HG03432 (cell line): Measurements from ENCODE around the gene NIPAL1.

Experiments
- ATAC-seq: cut with Tn5 transposase; IDR thresholded peaks from one replicate; pipeline ENCODE4 v1.9.1; 2021; ENCODE audit warnings: mild to moderate bottlenecking, moderate library complexity; ENCODE audit not compliant: unreplicated experiment

Gene NIPAL1

DNA sequence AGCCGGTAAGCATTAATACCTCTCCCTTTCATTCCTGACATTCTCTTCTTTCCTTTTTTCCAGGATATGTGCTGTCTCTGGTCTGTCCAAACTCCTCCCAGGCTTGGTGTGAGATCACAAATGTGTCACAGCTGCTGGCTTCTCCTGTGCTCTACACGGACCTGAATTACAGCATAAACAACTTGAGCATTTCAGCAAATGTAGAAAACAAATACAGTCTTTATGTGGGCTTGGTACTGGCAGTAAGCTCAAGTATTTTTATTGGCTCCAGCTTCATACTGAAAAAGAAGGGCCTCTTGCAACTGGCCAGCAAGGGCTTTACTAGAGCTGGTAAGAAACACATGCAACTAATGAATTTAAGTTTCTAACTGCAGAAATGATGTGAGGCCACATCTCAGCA lies 8.4 kb downstream of the NIPAL1 start:
- ATAC-seq = no peak

DNA sequence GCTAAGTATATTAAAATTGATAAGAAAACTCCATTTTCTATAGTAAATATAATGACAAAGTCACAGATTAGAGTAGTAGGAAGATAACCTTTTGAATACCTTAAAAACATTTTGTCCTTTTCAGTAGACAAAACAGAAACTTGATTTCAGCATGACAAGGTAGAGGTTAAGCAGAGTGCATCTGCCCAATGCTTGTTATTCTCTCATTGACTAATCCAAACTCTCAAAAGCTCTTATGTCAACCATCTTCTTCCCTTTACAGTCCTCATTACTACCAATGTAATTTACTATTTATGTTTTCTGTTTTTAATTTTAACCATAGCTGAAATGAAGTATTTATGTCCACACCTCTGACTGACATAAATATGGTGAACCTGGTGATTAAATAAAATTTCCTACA lies 11.1 kb downstream of the NIPAL1 start:
- peak; percentile 81 for ATAC-seq

DNA sequence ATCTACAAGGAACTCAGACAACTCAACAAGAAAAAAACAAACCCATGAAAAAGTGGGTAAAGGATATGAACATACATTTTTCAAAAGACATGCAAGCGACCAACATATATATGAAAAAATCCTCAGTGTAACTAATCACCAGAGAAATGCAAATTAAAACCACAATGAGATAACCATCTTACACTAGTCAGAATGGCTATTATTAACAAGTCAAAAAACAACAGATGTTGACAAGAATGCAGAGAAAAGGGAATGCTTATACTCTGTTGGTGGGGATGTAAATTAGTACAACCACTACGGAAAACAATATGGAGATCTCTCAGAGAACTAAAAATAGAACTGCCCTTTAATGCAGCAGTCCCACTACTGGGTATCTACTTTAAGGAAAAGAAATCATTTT lies 12.1 kb downstream of the NIPAL1 start:
- peak; percentile 81 for ATAC-seq

DNA sequence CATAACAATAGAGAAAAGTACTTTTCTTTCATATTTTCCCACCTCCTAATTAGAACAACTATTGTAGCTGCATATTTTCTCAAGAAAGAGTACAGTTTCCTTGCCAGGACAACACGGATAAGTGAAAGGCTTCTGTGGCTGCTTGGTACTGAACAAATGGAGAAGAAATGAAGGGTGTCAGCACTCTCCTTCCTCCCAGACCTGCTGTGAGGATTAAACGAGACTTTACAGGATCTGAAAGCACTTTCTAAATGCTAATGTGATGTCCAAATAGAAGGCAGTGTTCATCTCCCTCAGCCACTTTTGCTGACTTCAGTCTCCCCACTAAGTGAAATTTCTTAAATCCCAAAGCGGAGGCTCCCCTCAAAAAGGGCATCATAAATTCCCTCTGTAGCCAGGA lies 13.9 kb downstream of the NIPAL1 start:
- no peak for ATAC-seq

DNA sequence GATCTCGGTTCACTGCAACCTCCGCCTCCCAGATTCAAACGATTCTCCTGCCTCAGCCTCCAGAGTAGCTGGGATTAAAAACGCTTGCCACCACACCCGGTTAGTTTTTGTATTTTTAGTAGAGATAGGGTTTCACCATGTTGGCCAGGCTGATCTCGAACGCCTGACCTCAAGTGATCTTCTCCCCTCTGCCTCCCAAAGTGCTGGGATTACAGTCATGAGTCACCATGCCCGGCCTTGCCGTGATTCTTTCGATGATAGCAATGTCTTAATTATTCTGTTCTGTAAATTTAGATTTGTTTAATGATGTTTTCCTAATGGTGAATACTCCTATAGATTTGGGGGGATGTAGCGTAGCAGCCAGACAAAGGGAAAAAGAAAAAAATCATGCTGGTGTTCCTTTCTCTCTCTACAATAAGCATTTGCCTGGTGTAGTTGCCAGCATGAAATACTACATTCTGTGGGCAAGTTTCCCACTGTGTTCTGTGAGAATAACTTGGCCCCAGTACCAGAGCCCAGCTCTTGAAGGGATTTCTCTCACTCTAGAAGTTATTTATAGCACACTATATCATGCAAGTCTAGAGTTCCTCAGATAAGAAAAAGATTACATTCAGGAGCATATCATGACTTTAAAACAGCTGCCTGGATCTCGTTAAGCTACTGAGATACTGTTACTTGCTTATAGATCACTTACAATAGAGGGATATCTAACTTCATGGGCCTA lies 15.4 kb downstream of the NIPAL1 start:
- ATAC-seq = no peak

DNA sequence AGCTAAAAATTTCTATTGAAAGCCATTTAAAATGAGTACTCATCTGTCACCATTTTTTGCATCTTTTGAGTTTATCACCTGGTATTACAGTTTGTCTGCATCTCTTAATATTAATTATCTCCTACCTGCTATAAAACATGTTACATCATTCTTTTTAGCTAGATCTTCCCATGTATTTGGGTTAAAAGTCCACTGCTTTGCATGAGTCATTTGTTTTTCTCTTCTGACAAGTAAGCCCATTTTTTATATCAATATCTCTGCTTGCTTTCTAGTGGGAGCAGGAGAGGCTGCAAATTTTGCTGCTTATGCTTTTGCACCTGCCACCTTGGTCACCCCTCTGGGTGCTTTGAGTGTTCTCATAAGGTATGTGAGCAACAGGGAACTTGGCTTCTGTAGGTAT lies 16.1 kb downstream of the NIPAL1 start:
- no peak for ATAC-seq

DNA sequence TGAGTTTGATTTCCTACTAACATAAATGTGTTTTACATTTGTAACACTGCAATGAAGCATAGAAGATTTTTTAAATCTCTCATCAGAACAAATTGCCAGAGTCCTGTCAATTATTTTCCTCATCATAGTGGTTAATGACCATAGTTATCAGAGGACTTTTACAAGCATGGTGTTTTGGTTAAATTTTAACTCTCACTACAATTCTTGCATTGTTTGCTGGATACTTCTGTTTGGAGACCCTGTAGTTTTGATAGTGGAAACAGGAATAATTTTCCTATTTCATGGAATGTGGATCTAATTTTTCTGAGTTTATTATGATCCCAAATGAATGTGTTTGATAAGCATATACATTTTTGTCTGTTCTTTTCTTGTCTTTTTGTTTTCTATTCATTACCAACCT lies 16.8 kb downstream of the NIPAL1 start:
- ATAC-seq = no peak

DNA sequence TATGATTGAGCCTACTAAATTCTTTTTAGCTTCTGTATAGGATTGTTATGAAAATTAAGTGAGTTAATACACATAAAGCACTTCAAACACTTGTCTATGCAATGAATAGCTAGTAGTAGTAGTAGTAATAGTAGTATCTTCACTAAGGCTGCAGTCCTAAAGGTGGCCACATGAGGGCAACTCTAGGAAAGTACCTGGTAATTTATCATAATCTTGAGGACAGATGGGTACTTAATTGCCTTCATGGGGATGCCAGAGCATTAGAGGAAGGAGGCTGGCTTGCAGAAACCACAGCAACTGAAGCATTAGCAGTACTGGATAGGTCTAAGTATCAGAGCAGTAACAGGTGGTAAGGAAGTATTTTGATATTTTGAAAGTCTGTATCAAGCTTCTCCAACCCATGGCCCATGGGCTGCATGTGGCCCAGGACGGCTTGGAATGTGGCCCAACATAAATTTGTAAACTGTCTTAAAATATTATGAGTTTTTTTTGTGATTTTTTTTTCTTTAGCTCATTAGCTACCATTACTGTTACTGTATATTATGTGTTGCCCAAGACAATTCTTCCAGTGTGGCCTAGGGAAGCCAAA lies 17.3 kb downstream of the NIPAL1 start:
- ATAC-seq = peak; percentile 36

DNA sequence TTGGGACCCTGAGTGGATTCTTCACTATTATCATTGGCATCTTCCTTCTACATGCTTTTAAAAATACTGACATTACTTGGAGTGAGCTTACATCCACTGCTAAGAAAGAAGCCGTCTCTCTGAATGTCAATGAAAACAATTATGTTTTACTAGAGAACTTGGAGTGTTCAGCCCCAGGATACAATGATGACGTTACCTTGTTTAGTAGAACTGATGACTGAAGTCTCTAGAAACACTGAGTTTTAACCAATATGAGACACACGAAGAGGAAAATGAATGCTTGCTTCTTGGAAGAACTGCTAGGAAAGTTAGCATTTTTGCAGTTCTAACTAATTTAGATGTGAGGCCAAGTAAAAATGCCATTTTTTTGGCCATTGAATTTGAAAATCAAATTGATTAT lies 19.4 kb downstream of the NIPAL1 start:
- ATAC-seq = no peak

DNA sequence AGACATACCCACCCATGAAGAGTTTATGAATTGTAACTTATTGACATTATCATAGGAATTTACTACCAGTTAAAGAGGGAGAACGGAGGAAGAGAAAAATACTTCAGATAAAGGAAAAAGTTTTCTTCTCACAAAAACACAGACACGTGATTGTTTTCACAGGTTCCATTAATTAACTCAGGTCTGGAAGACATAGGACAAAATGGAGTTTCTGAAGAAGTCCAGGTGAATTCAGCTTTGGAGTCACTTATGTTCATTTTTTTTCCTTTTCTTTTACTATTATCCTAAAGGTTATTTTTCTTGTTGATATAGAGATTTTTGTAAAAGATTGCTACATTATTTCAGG lies 20.5 kb downstream of the NIPAL1 start:
- no peak for ATAC-seq

DNA sequence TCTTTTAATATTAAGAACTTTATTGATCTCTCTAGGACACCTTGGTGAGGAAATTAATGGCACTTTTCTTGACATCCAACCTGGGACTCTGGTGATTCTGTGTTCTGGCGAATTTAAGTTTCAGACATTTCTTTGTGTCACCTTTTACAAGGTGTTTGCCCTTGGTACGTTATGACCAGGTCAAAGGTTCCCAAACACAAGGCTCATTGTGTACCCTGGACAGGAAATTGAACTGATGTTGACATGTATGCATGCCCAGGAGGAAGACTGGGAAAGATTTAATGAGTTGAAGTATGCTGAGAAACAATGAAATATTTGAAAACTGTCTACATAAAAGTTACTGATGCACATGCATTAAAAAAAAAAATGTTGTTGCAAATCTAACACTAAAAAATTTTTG lies 22.1 kb downstream of the NIPAL1 start:
- ATAC-seq = no peak

DNA sequence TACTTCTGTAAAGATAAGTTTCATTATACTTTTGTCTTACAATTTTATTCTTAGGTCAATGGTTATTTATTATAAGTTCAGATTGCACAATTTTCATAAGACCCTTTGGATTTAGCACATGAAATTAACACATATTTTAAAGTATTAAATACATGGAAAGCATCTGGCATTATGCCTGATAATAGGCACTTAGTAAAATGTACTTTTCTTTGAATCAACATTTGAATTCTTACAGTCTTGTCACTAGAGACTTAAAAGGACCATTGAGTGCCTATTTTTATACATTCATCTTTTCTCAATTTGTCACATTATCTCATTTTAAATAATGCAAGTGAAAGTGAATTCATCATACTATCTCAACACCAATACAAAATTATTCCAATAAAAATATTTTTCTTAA lies 23.0 kb downstream of the NIPAL1 start:
- ATAC-seq = no peak

DNA sequence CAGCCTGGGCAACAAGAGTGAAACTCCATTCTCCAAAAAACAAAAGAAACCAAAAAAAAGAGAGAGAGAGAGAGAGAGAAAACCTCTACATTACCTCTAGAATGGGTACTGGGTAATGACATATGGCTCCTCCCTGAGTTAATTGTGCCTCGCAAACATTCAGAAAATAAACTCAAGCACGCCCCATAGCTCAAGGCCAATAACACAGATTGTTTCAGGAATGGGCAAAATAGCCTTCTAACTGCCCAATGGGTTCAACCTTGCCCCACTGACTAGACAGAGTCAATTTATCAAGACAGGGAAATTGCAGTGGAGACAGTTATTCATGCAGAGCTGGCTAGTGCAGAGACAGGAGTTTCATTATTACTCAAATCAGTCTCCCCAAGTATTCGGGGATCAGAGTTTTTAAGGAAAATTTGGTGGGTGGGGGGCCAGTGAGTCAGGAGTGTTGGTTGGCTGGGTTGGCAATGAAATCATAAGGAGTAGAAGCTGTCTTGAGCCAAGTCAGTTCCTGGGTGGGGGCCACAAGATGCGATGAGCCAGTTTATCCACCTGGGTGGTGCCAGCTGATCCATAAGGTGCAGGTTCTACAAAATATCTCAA lies 25.1 kb downstream of the NIPAL1 start:
- ATAC-seq = no peak

DNA sequence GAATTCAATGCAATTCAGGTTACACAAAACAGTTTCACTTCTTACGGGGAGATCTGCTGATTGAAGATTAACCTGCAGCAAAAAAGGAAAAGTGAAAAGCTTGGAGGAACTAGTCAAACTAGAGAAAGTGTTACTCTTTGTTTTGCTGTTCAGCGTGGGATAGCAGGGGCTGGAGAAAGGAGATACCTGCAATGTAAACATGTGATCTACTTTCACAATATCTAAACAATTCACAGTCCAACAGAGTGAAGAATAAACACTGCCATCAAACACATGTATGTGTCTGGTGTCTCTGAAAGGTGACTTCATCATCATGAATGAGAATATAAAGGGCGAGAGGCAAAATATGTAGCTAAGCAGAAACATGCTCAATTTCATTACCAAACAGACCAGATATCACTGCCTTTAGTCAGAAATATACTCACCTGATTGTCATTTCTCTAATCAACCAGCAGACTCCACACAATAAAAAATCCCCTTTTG lies 26.4 kb downstream of the NIPAL1 start:
- no peak for ATAC-seq

DNA sequence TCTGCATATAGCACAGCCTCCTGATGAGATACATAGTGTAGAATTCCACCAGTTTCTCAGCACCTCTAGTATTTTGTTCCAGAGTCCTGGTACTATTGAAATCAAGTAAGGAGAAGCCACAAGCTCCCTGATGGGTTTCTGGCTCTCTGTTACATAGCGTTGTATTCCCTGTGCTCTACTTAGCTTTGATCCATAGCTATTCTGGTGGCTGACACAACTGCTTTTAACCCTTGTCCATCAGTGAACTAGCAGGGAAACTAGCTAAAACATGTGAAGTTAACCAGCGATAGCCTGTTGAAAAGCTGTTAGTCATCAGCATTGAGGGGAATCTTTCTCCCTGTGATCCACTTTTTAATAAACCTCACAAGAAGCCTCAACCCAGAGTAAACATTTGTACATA lies 26.9 kb downstream of the NIPAL1 start:
- ATAC-seq = no peak

DNA sequence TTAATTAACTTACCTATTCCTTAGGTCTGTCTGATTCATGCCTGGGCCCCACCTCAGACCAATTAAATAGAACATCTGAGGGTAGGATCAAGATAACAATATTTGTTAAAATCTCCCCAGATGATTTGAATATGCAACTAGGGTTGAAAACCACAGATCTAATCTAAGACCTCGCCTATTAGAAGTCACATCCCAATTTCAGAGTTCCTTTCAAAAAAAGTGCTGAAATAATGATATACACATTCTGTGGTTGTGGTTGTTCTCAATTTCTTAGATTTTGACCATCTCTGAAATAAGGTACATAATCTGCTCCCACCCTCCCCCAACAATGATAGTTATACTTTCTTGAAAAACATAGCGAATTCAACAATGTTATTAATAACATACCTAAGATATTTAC lies 27.7 kb downstream of the NIPAL1 start:
- no peak for ATAC-seq

DNA sequence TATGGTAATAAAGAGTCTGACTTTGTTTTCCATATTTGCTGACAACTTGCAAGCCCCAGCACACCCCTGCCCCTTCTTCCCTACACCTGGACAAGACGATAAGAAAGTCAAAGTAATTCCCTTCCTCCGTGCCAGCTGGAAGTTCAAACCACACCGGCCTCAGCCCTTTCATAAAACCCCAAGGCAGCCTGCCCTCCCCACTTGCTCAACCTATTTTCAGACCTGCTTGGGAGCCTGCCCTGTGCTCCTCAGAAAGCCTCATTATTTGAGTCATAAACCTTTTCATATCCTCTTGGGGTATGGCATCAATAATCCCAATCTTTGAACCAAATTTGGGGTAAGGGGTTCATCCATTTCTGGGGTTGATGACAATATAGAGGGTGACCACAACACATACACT lies 29.5 kb downstream of the NIPAL1 start:
- no peak for ATAC-seq

DNA sequence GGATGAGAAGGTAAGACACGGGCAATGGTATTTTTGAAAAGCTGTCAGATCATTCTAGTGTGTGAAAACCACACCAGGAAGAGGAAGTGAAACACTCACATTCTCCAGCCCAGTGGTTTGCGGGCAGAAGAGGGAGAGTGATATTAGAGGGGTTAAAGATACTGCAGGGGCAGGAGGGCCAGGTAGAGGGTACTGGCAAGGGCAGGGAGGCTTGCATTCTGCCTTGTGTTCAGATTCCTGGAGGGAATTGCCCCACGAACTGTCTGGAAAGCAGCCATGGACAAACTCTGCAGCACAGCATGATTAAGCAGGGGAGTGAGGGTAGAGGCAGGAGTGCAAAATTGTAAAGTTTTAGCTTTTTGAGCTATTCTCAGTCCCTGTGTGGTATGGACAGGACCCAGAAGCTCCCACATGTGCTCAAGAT lies 30.9 kb downstream of the NIPAL1 start:
- ATAC-seq = peak; percentile 99

DNA sequence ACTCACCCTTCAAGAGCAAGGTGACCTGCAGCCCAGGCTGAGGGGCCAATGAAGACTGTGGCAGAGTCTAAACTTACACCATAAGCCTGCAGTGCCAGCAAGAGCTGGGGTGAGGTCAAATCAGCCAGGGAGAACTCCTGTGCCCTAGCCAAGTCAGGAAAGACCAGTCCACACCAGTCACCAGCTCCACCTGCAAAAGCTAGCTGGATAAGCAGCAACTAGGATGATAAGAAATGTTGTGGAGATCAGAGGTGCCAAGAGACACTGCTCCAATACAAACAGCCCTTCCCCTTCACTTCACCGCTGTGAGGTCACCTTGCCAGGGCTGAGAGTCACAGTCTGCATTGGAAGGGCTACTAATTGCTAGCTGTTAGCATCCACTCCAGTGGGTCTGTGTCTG lies 31.3 kb downstream of the NIPAL1 start:
- peak; percentile 19 for ATAC-seq

DNA sequence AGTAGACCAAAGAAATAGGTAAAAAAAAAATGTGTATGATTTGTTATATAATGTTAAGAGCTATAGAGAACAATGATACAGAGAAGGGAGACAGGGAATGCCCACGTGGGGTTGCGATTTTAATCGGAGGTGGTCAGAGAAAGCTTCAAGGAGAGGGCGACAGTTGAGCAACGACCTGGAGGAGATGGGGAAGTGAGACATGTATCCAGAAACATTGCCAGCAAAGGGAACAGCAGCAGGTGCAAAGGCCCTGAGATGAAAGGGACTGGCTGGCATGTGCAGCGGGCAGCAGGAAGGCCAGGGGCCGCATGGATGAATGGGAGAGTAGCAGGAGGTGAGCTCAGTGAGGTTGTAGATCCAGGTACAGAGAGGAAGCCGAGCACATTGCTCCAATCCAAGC lies 32.9 kb downstream of the NIPAL1 start:
- no peak for ATAC-seq

DNA sequence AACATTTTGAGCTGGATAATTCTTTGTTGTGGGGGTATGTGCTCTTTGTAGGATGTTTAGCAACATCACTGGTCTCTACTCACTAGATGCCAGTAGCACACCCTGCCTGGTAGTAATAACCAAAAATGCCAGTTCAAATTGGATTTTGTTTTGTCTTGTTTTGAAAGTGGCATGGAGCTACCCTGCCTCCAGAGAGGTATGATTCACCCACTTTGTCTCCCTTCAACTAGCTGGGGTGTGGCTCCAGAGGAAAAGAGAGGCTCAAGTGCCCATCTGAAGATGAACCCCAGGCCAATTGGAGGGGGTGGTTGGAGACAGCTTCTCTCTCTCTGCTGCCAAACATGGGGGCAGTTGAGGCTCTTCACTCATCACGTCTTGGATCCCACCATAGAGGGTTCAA lies 34.5 kb downstream of the NIPAL1 start:
- ATAC-seq = no peak
